Pancreas (tissue), 10 donors: ENCODE data around the gene FGF13. TPM values are rescaled to one million over a fixed set of nuclear protein-coding genes. Genes with fewer than 3 reads are reported as not detected.

Experiments
- ATAC-seq, 4 donors: fragments of 200-7000 bp; cut with Tn5 transposase; one replicate each; pipeline versions ENCODE4 v1.8.0 to v1.9.1; 2020; ENCODE audit warnings: mild to moderate bottlenecking in 4 of 4, moderate library complexity in 4 of 4
- DNase-seq, 6 donors: peaks; one replicate each; pipeline ENCODE4 v3.0.0-alpha.2; 2020
- FAIRE-seq: peaks from 2 replicates; lab custom pipeline; 2012; peaks lifted over from hg19 to GRCh38; lab: Jason Lieb, UNC
- H3K27ac ChIP-seq, 4 donors: fragments of 200-600 bp; sonication (generic); 1 replicate in 3 of 4; 2 replicates in 1 of 4; pipeline versions ENCODE4 v1.5.0 to v1.8.0; 2020
- H3K27me3 ChIP-seq, 4 donors: fragments of 200-600 bp; one replicate each; pipeline ENCODE4 v1.8.0; 2021
- H3K36me3 ChIP-seq, 3 donors: fragments of 200-600 bp; sonication (generic) in 1 of 3; one replicate each; pipeline versions ENCODE4 v1.5.0 to v1.8.0; 2020 to 2021
- H3K4me1 ChIP-seq, 3 donors: fragments of 200-600 bp; one replicate each; pipeline ENCODE4 v1.8.0; 2021
- H3K4me3 ChIP-seq, 4 donors: fragments of 200-600 bp; sonication (generic) in 2 of 4; one replicate each; pipeline versions ENCODE4 v1.5.0 to v1.8.0; 2020 to 2021
- H3K9me3 ChIP-seq, 4 donors: fragments of 200-600 bp; one replicate each; pipeline ENCODE4 v1.8.0; 2021
- WGBS, 2 donors: extraction: QIAGEN DNeasy Blood & Tissue Kit; methylation state at CpG; one replicate each; pipeline ENCODE4 v1.1.7; 2013; 5-methylcytosine and 5-hydroxymethylcytosine counted together
- intact Hi-C, 3 donors: fragments of 100-400 bp; cut with DNase I; formaldehyde crosslinking; loops; one replicate each; pipeline versions ENCODE4 v1.11.1 to v1.14.2; 2022
- microRNA-seq, 2 donors: library from miRNA; unstranded; fragments of <30 nt; microRNA quantifications; one replicate each; pipeline versions ENCODE4 to v1.1.0, GENCODE V29; 2019 to 2020
- polyA plus RNA-seq, 2 donors: library from polyadenylated mRNA; stranded (reverse); fragments of 200-250 nt; gene quantifications; one replicate each; pipeline ENCODE4 v1.2.3, GENCODE V29; 2013
- total RNA-seq, 6 donors: library from RNA; stranded (reverse); fragmentation: NEBNext Ultra II Directional in 4 of 6; extraction: Animal tissue kit (Norgen Biotek cat#: 25700) in 4 of 6; gene quantifications; one replicate each; pipeline versions ENCODE4 v1.2.1 to v1.2.4, GENCODE V29; 2021 to 2023
- TF ChIP-seq, protein P1 (sequence below), 4 donors: fragments of 200-600 bp; sonication (generic) in 3 of 4; IDR thresholded peaks; one replicate each; pipeline versions ENCODE4 v1.5.0 to v1.8.0; 2021; ENCODE audit warnings: antibody characterized with exemption in 4 of 4
- donor health status: healthy with polysubstance abuse.
- donor health status: DM: no; HTN: no; CAD: no; lungs with moderate emphysema.
- donor health status: DM: no; HTN: no; CAD: no.
- donor health status: control.
- donor health status: control.
- donor health status: Bipolar disorder and iron deficiency.
- donor health status: DM: yes; HTN: yes; CAD: no.
- donor health status: DM: no; HTN: no; CAD: no.
- donor health status: DM: no; HTN: no; CAD: no.
- donor health status: DM: yes; HTN: yes; CAD: no.

FGF13 gene
- total and polyA plus RNA-seq, 8 donors: 0.35 to 2.4 (median 0.79) TPM

DNA sequence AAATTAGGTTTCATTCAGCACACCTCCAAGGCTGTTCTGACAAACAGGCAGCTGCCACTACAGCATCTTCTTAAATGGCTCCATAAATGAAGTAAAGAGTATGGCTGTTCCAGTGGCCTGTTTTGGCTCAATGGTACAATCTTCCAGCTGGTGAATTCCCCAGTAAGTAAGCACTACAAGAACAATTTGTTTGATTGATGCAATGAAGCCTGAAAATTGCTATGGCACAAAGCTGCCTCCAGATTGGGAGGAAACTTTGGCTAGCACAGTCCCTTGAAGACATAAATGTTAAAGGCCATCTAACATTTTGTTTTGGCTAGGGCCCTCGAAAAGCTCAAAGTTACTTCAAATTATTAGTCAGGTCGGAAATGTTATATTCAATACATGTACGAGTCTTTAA, 47.5 kb downstream of the FGF13 start:
- Histone ChIP-seq H3K36me3 (no peaks in the 10 kb centered on the region), H3K9me3 (no peaks in the 10 kb centered on the region), H3K27me3 (peaks cover 0 to 10% (median 2%) of the 10 kb centered on the region in 4 donors), H3K27ac (no peak overlapping the region), H3K4me1 (no peaks in the 10 kb centered on the region), H3K4me3 (no peak overlapping the region)
- no peak for DNase-seq
- no peak for FAIRE-seq
- TF ChIP-seq, protein P1, sequence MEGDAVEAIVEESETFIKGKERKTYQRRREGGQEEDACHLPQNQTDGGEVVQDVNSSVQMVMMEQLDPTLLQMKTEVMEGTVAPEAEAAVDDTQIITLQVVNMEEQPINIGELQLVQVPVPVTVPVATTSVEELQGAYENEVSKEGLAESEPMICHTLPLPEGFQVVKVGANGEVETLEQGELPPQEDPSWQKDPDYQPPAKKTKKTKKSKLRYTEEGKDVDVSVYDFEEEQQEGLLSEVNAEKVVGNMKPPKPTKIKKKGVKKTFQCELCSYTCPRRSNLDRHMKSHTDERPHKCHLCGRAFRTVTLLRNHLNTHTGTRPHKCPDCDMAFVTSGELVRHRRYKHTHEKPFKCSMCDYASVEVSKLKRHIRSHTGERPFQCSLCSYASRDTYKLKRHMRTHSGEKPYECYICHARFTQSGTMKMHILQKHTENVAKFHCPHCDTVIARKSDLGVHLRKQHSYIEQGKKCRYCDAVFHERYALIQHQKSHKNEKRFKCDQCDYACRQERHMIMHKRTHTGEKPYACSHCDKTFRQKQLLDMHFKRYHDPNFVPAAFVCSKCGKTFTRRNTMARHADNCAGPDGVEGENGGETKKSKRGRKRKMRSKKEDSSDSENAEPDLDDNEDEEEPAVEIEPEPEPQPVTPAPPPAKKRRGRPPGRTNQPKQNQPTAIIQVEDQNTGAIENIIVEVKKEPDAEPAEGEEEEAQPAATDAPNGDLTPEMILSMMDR (IDR thresholded peaks at IDR 0.05): no peak
- ATAC-seq: no peak
- 57 to 60% methylated on average over 3 of the region's 3 CpGs for WGBS, 2 donors
- intact Hi-C loops: no loop called here

- intact Hi-C loops: no loop called here
- TF ChIP-seq, protein P1 (IDR thresholded peaks at IDR 0.05): no peak
- Histone ChIP-seq H3K27ac (no peak overlapping the region), H3K4me1 (no peaks in the 10 kb centered on the region), H3K27me3 (no peaks in the 10 kb centered on the region), H3K4me3 (no peak overlapping the region), H3K36me3 (no peaks in the 10 kb centered on the region), H3K9me3 (no peaks in the 10 kb centered on the region)
- no peak for ATAC-seq
- FAIRE-seq: no peak
- no peak for DNase-seq
Observed at GRCh38 chrX:138651494-138651893, 60.0 kb downstream of the FGF13 start.

- no peaks in the 10 kb centered on the region for H3K36me3 ChIP-seq
- no peaks in the 10 kb centered on the region for H3K4me1 ChIP-seq
- H3K27me3 ChIP-seq: no peaks in the 10 kb centered on the region
- FAIRE-seq (peak; percentile 39), ATAC-seq (no peak), DNase-seq (no peak)
- TF ChIP-seq, protein P1 (IDR thresholded peaks at IDR 0.05): no peak
- 25 to 51% methylated on average over 4 of the region's 4 CpGs for WGBS, 2 donors
- intact Hi-C loops: no loop called here
- H3K27ac ChIP-seq: no peak overlapping the region
- no peak overlapping the region for H3K4me3 ChIP-seq
- H3K9me3 ChIP-seq: no peaks in the 10 kb centered on the region
Observed at GRCh38 chrX:138648568-138648967, 62.9 kb downstream of the FGF13 start.

GRCh38 chrX:138638996-138639395, 72.5 kb downstream of the FGF13 start:
- FAIRE-seq: no peak
- 34 to 49% methylated on average over 2 of the region's 2 CpGs for WGBS, 2 donors
- TF ChIP-seq, protein P1 (IDR thresholded peaks at IDR 0.05): no peak
- no peaks in the 10 kb centered on the region for H3K9me3 ChIP-seq
- H3K4me3 ChIP-seq: no peak overlapping the region
- no peak overlapping the region for H3K27ac ChIP-seq
- H3K4me1 ChIP-seq: no peaks in the 10 kb centered on the region
- ATAC-seq: no peak
- H3K36me3 ChIP-seq: no peaks in the 10 kb centered on the region
- intact Hi-C loops: no loop called here
- no peaks in the 10 kb centered on the region for H3K27me3 ChIP-seq
- DNase-seq: no peak

Small RNA genes within 50 kb of the gene (microRNA-seq; reads per million reads assigned to microRNA genes)
- 1.9 to 2.4 reads per million in 2 donors for gene MIR504
